K562 (cell line): Measurements from ENCODE around the gene VMP1. TPM values are rescaled to one million over a fixed set of nuclear protein-coding genes. Genes with fewer than 3 reads are reported as not detected.

Experiments used
- ADNP ChIP-seq: fragments of 200-800 bp; sonication (Bioruptor generic); IDR thresholded peaks from 2 replicates; pipeline ENCODE4 v1.6.1; 2016; ENCODE audit warnings: missing genetic modification characterization, missing compliant biosample characterization
- BHLHE40 ChIP-seq: IDR thresholded peaks from 2 replicates; pipeline ENCODE4 v1.6.1; 2011; ENCODE audit warnings: low read length, improper control_type of control experiment
- CUX1 ChIP-seq: fragments of 200-800 bp; sonication (Bioruptor generic); IDR thresholded peaks from 2 replicates; pipeline ENCODE4 v1.6.1; 2016; ENCODE audit warnings: missing genetic modification characterization, missing compliant biosample characterization
- DIDO1 ChIP-seq: fragments of 450-650 bp; IDR thresholded peaks from 2 replicates; pipeline ENCODE4 v1.6.1; 2016; ENCODE audit warnings: low read depth, missing biosample characterization, missing genetic modification characterization
- EHMT2 ChIP-seq: fragments of 450-650 bp; IDR thresholded peaks from 2 replicates; pipeline ENCODE4 v1.6.1; 2018; ENCODE audit warnings: antibody characterized with exemption
- EP400 ChIP-seq: fragments of 450-650 bp; IDR thresholded peaks from 2 replicates; pipeline ENCODE4 v1.6.1; 2017; ENCODE audit warnings: antibody characterized with exemption, mild to moderate bottlenecking, moderate library complexity
- FOSL1 ChIP-seq: fragments of 200-800 bp; sonication (Bioruptor generic); conservative IDR thresholded peaks from 2 replicates; pipeline ENCODE4 v1.6.1; 2016; ENCODE audit warnings: missing genetic modification characterization, missing compliant biosample characterization
- HDAC1 ChIP-seq, 2 experiments: fragments of 450-650 bp; IDR thresholded peaks; 2 replicates each; pipeline ENCODE4 v1.6.1; 2016 to 2017; ENCODE audit warnings: inconsistent platforms in 1 of 2, mild to moderate bottlenecking in 1 of 2, moderate library complexity in 1 of 2
- HNRNPL ChIP-seq: fragments of 200-400 bp; formaldehyde crosslinking; IDR thresholded peaks from 2 replicates; pipeline ENCODE4 v1.6.1; 2017; ENCODE audit warnings: low read depth, mild to moderate bottlenecking, low read length
- KAT7 ChIP-seq: sonication (generic); formaldehyde crosslinking; IDR thresholded peaks from 2 replicates; pipeline ENCODE4 v1.8.0; 2022; ENCODE audit warnings: missing genetic modification reagents, mild to moderate bottlenecking, borderline replicate concordance
- MTA1 ChIP-seq: fragments of 450-650 bp; IDR thresholded peaks from 2 replicates; pipeline ENCODE4 v1.6.1; 2017; ENCODE audit warnings: borderline replicate concordance
- PHTF2 ChIP-seq: fragments of 250-450 bp; sonication (Bioruptor Pico); IDR thresholded peaks from 2 replicates; pipeline ENCODE4 v1.5.0; 2021; ENCODE audit warnings: mild to moderate bottlenecking
- PKNOX1 ChIP-seq: fragments of 450-650 bp; IDR thresholded peaks from 2 replicates; pipeline ENCODE4 v1.6.1; 2016
- SFPQ ChIP-seq: fragments of 200-400 bp; formaldehyde crosslinking; IDR thresholded peaks from 2 replicates; pipeline ENCODE4 v1.6.1; 2017; ENCODE audit warnings: mild to moderate bottlenecking, low read depth, low read length, moderate library complexity
- TAF7 ChIP-seq: fragments of 450-650 bp; IDR thresholded peaks from 2 replicates; pipeline ENCODE4 v1.6.1; 2016; ENCODE audit warnings: missing genetic modification characterization, missing compliant biosample characterization
- TGIF2 ChIP-seq: sonication (generic); formaldehyde crosslinking; IDR thresholded peaks from 2 replicates; pipeline ENCODE4 v1.8.1; 2022; ENCODE audit warnings: mild to moderate bottlenecking, missing genetic modification reagents, moderate library complexity
- ZNF174 ChIP-seq: fragments of 250-450 bp; sonication (Bioruptor Pico); IDR thresholded peaks from 2 replicates; pipeline ENCODE4 v1.4.0; 2020; ENCODE audit warnings: mild to moderate bottlenecking
- ZNF695 ChIP-seq: fragments of 450-650 bp; formaldehyde crosslinking; IDR thresholded peaks from 2 replicates; pipeline ENCODE4 v1.4.0; 2020; ENCODE audit warnings: mild to moderate bottlenecking, moderate library complexity
- ZNF764 ChIP-seq: fragments of 250-450 bp; sonication (Bioruptor Pico); IDR thresholded peaks from 2 replicates; pipeline ENCODE4 v1.4.0; 2020; ENCODE audit warnings: low read depth, mild to moderate bottlenecking, moderate library complexity
- polyA plus RNA-seq, 8 experiments: library from polyadenylated mRNA; depleted of rRNA in 4 of 8; stranded (reverse) in 5 of 8; unstranded in 3 of 8; fragments of >200 nt; fragmentation: Nextera tagmentation in 2 of 8; fragmentation: Illumina TruSeq in 1 of 8; extraction: Ambion mirVana in 2 of 8; extraction: Trizol in 1 of 8; gene quantifications; 2 replicates each; pipeline versions ENCODE4 v1.2.1 to v1.2.3, GENCODE V29; 2011 to 2014; ENCODE audit warnings: inconsistent platforms in 1 of 8, missing spikeins in 1 of 8
- total RNA-seq, 7 experiments: library from RNA; depleted of rRNA in 6 of 7; stranded (reverse); fragments of >200 nt in 6 of 7; fragmentation: Illumina TruSeq in 2 of 7; extraction: Trizol in 2 of 7; gene quantifications; 2 replicates each; pipeline versions ENCODE4 v1.2.1 to v1.2.3, GENCODE V29; 2011 to 2021; ENCODE audit warnings: low replicate concordance in 1 of 7

The VMP1 gene
- total and polyA plus RNA-seq, 9 of the 15 experiments (the other 6 are each of a cell fraction or from before 2014, with no cell fraction given) = 123 to 304 (median 151) TPM

- peak; percentile 50; the same call in 1 of the 2 replicates for TF ChIP-seq CUX1 (CRISPR knock-in tag)
- no peak for TF ChIP-seq ADNP (tag)
- no peak for TF ChIP-seq KAT7 (CRISPR knock-in tag)
- no peak for TF ChIP-seq TAF7 (tag)
- TF ChIP-seq BHLHE40 = peak; percentile 89
- no peak for TF ChIP-seq TGIF2
- peak; percentile 85 for TF ChIP-seq EP400
- TF ChIP-seq DIDO1 (tag) = no peak
- no peak for TF ChIP-seq PHTF2
- peak in 1 of 2 experiments; percentile 78; a peak in 3 of 4 replicates for TF ChIP-seq HDAC1 (IDR thresholded peaks at IDR 0.05)
- peak; percentile 68; the same call in 1 of the 2 replicates for TF ChIP-seq MTA1
- peak; percentile 99 for TF ChIP-seq FOSL1
- no peak for TF ChIP-seq ZNF174 (CRISPR knock-in tag)
- no peak for TF ChIP-seq EHMT2
- no peak for TF ChIP-seq SFPQ
- TF ChIP-seq ZNF764 = no peak
- no peak for TF ChIP-seq HNRNPL
- no peak for TF ChIP-seq ZNF695
- peak; percentile 75 for TF ChIP-seq PKNOX1
Measured at GRCh38 chr17:59786536-59787319, 79.3 kb downstream of the VMP1 start (continued).
